GM21619 (cell line): ENCODE results near the gene GBGT1.
"Not testable (repeated sequence)": the region's sequence is repeated elsewhere in the genome, so short reads cannot be mapped to it uniquely, and the experiment has no call there.

Experiments
- ATAC-seq: cut with Tn5 transposase; IDR thresholded peaks from one replicate; pipeline ENCODE4 v1.9.1; 2021; ENCODE audit not compliant: unreplicated experiment

Gene GBGT1

GRCh38 chr9:133163504-133164172 lies at the start of gene GBGT1:
Gene GBGT1, minus strand, starts transcription at chr9:133163914. Its CDS starts 1,502 bp downstream, at chr9:133162412.
- ATAC-seq = no peak

DNA sequence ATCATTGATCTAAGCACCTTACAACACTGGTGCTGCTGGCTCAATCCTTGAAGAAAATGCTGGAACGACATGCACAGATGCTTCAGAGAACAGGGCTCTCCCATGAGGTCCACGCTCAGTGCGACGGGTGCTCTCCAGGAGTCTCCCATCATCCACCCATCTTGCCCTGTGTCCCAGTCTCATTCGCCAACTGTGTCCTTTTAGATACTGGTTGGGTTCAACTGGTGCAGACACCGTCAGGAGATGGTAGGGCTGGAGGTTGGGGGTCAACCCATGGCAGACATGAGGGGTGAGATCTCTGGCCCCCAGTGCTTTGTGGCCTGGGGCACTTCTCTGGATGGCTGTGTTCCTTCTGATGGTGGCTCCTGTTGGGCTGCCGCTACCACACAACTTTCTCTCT lies 46.9 kb upstream of the GBGT1 start:
- no peak for ATAC-seq

GRCh38 chr9:133210202-133210532 lies 46.5 kb upstream of the GBGT1 start:
- no peak for ATAC-seq

GRCh38 chr9:133209327-133210201 lies 45.9 kb upstream of the GBGT1 start:
- ATAC-seq = not testable (repeated sequence)

- not testable (repeated sequence) for ATAC-seq
These were observed 45.2 kb upstream of the GBGT1 start, which contains the start of gene OBP2B for GRCh38 chr9:133208880-133209300. Gene OBP2B, minus strand, starts transcription at chr9:133209250. Its CDS starts 51 bp downstream, at chr9:133209199.

DNA sequence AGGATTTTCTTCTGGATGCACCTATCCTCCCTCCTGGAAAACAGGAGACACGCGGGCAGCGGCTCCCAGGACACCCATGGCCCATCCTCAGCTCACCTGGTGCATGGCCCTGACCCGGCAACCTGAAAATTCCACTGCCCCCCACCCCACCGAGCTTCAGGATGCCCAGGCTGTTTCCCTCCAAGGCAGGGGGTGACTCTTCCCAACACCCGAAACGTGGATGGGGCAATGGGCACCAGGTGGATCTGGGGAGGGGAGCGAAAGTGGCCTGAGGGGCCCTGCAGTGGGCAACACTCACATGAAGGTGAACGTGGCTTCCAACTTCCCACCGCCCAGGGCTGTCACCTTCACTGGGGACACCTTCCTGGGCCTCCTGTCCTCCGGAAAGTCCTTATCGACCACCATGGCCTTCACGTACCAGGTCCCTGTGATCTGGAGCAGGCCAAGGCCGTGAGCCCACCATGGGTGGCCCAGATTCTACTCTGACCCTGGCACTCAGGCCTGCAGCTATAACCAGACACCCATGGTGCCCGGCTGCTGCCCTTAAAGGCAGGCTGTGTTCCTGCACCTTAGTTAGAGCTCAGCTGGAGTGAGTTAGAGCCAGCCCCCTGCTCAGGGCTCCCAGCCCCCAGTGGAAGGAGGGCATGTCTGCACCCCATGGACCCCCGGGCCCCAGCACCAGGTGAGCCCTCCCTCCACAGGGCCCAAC lies 44.6 kb upstream of the GBGT1 start:
- not testable (repeated sequence) for ATAC-seq

DNA sequence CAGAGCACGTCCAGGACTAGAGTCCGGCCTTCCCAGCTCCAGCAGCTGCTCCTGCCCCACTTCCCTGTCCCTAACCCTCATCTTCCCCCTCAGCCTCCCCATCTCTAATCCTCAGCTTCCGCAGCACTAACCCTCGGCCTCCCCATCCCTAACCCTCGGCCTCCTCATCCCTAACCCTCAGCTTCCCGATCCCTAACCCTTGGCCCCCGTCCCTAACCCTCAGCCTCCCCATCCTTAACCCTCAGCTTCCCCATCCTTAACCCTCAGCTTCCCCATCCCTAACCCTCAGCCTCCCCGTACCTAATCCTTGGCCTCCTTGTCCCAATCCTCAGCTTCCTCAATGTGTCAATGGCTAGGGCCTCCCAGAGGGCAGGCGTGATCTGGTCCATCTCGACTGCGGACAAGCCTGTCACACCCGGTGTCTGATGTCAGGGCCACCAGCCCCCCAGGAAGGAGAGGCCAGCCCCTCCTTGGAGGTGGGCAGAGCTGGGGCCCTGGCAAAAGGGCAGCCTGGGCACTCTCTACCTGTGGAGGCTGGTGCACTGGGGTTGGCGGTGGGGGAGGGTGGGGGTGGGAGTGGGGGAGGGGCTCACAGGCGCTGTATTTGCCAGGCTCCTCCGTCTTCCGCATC lies 43.9 kb upstream of the GBGT1 start:
- no peak for ATAC-seq

DNA sequence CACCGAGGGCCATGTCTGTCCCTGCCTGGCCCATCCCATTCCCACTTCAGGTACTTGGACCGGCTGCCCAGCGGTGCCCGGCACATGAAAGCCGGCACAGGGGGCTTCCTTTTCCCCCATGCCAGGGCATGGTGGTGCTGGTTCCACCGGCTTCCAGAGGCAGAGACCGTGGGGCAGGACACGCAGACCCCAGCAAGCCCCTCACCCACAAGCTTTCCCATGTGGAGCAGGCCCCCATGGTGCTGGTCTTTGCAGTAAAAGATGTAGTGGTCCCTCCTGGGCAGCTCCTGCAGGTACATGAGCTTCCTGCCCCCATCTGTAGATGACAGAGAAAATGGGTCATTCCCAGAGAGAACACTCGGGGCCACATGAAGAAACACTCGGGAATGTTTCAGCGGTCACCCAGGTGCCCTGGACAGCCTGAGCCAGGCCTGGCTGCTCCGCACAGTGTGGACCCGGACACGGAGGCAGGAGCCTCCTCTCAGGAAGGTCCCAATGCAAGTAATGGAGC lies 43.4 kb upstream of the GBGT1 start:
- ATAC-seq = no peak

GRCh38 chr9:133205996-133206931 lies 42.5 kb upstream of the GBGT1 start:
- ATAC-seq = no peak

DNA sequence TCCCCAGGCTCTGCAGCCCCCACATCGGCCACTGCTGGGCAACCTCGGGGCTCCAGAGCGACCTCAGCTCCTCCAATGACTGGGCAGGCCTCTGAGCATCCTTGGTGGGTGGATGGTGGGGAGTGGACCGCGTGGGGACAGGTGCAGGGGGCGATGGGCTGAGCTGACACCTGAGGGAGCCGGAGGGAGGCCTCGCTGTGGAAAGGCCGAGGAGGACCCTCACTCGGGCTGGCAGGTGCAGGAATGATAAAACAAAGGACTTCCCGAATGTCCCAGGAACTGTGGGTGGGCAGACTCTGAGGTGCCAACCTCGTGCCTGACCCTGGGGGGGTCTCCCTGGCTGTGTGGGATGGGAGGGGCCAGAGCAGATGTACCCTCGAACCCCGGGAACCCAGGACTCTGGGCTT lies 41.8 kb upstream of the GBGT1 start:
- not testable (repeated sequence) for ATAC-seq

- no peak for ATAC-seq
These were observed 41.3 kb upstream of the GBGT1 start for GRCh38 chr9:133204993-133205336.

- no peak for ATAC-seq
These were observed 40.8 kb upstream of the GBGT1 start for GRCh38 chr9:133204335-133204992.

DNA sequence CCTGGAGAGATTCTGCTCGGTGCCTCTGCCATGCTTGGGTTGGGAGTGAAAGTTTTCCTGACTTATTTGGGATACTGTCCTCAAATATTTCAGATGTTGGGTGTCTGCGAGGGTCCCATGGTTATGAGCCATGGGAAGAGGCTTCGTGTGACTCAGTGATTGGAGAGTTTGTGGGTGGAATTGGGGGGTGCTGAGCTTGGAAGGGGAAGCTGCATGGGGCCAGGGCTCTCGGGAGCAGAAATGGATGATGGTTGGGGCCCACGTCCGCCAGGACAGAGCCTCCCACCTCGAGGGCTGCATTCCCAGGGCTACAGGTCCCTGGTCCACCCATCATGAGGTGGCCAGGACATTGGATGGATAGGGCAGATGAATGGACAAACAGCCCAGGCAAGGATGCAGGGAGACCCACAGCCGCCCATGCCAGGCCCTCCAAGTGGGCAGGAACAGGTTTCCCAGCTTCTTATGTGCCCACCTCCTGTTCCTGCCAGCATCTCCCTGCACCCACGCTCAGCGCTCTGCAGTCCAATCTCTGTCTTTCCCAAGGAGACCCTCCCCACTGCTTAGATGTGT lies 39.9 kb upstream of the GBGT1 start:
- ATAC-seq = no peak

DNA sequence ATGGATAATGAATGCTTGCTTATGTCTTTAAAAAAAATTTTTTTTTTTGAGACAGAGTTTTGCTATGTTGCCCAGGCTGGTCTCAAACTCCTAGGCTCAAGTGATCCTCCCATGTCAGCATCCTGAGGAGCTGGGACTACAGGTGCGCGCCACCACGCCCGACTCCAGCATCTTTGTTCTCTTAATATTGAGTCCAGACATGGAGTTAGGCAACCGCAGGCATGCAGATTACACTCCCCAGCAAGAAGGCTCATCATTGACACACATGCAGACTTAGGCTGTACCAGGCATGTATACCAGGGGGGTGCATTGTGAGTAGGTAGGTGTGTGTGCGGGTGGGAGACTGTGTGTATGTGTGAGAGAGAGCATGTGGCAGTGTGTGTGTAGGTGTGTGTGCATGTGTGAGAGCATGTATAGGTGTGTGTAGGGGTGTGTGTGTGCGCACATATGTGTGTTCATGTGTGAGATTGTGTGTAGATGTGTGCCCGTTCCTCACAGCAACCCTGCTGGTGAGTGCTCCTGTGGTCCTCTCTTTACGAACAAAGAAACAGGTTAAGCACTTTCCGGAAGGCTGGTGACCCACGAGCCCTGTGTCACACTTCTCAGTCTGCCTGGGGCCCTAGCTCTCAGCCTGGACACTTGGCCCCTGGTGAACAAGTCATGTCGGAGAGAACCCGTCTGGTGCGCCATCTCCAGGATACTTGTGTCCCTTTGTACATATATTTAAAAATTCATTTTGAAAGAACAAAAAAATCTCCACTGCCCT lies 39.2 kb upstream of the GBGT1 start:
- no peak for ATAC-seq

DNA sequence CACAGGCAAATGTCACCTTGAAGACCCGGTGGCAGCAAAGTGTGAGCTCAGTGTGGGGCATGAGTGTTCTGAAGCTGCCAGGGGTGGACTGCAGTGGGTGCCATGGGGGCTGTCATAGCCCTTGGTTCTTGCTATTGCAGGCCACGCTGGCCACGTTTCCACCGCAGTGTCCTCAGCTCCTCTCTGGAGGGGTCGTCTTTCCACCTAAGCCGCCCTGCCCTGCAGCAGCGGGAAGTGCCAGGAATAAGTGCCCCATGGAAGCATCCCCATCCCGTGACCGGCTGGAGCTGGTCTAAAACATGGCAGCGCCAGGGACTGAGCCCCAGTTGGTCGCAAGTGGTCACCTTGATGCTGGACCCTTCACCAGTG lies 38.4 kb upstream of the GBGT1 start:
- no peak for ATAC-seq

GRCh38 chr9:133201424-133202144 lies 37.9 kb upstream of the GBGT1 start:
- no peak for ATAC-seq

GRCh38 chr9:133200631-133201030 lies 36.9 kb upstream of the GBGT1 start:
- ATAC-seq = no peak
